Hematopoietic multipotent progenitor cell treated with erythropoietin and hydrocortisone succinate and interleukin-3 and kit ligand, for 4 days (in vitro differentiated cells): ENCODE measurements around the gene HPCAL1.

Source experiments
- DNase-seq: peaks from one replicate; pipeline ENCODE4 v3.0.0-alpha.2; 2015

The HPCAL1 gene

DNA sequence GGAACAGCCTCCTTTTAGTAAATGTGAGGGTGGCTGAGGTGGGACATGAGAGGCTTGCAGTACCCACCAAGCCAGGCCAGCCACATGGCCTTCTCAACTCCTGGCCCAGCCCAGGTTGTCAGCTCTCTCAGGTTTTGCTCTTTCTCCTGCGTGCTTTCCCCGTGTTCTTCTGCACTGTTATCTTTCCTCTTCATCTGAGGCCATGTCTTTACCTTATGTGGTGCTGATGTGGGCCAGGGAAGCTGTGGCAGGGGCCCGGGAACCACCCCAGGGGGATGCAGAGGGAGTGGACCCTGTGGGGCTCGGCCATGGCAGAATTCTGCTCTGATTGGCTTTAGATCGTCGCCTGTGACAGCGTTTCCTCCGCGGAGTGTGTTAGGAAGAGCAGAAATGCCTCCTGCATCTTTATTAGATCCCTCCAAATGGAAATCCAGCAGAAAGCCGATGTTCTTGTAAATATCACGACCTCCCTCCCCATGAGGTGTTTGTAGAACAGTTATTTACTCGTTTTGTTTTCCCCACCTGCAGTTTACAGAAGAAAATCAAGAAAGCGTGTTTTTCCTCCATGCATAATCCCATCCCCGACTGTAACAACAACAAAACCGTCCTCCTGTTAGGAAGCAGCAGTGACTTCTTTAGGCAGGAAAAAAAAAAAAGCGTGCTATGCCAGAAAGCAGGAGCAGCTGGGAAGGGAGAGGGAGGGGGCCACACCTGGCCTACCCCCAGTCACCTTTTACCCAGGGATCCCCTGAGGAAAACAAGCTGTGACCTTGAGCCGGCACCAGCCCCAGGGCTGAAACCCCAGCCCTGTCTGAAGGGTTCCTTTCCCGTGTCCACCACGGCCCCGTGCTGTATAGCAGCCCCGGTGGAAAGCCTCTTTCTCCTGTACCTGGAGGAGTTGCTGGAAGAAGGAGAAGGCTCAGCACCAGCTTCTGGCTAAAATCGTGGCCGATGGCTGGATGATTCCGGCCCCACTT is 54.8 kb downstream of the HPCAL1 start:
- DNase-seq = no peak

DNA sequence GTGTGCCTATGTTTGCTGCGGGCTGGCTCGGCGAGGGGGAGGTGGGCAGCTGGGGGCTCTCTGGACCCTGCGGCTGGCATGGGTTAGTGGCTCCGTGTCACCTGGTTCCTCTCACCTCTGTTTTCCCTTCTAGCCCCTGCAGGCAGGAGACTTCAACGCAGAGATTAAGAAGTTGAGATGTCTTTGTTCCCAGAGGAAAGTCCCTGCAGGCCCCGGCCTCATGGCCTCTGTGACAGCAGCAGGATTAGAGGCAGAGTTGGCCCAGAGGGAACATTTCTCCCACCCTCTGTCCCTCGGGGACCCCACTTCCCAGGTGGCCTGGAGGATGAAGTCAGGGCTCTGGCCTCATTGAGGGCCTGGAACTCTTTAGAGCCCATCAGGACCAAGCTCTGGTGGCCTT is 56.5 kb downstream of the HPCAL1 start:
- DNase-seq = no peak

DNA sequence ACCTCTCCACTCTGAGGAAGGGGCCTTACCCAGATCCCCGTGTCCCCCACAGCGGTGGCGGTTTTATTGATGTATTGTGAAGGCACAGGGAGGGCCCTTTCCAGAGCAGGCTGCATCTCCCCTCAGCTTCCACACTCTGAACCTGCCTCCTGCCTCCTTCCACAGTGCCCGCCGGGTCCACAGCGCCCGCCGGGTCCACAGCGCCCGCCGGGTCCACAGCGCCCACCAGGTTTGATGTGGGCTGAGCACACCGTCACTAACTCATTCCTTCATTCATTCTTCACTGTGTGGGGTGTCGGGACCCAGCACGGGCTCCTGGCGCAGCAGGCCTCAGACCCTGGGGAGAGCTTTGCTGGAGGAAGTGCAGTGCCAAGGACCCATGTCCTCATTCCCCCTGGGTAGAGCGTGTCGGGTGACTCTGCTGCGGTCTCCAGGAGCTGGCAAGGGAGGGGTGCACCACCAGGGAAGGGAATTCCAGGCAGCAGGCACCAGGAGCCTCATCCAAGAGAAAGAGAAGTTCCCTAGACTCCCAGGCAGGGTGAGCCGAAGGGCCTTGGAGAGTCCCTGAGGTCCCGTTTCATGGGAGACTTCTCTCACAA is 57.1 kb downstream of the HPCAL1 start:
- DNase-seq = no peak

GRCh38 chr2:10360460-10360849 is 57.8 kb downstream of the HPCAL1 start:
- no peak for DNase-seq

DNA sequence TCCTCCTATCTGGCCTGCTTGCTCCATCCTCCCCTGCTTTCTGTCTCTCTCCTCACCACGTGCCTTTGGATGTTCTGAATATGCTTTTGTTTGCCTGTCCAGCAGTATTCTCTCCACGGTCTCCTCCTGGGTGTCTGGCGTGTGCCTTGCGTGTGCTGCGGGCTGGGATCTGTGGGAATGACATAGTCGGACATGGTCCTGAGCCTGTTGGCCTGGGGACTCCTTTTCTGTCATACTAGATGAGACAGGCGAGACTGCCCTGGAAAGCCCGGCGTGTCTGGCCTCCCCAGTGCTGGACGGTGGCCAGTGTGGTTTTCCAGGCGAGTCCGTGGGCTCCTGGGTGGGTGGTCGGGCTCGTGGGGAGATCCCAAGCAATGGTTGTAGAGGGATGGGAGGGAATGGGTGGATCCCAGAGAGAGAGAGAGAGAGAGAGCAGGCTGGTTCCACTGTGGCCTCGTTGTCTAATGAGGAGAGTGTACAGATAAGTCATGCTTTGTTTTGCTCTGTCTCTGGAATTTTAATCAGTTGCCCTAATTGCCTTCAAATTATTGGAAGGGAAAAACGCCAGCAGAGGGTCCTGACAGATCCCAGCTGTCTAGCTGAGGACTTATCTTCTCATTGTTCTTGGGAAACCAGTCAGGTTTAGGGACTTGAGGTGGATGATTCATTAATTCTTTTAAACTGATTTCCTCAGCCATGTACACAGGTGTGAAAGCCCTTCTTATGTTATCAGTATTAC is 58.3 kb downstream of the HPCAL1 start:
- DNase-seq = no peak

- no peak for DNase-seq
Observed at GRCh38 chr2:10362096-10362897, 59.6 kb downstream of the HPCAL1 start.

GRCh38 chr2:10362898-10363454 is 60.3 kb downstream of the HPCAL1 start:
- DNase-seq = no peak

DNA sequence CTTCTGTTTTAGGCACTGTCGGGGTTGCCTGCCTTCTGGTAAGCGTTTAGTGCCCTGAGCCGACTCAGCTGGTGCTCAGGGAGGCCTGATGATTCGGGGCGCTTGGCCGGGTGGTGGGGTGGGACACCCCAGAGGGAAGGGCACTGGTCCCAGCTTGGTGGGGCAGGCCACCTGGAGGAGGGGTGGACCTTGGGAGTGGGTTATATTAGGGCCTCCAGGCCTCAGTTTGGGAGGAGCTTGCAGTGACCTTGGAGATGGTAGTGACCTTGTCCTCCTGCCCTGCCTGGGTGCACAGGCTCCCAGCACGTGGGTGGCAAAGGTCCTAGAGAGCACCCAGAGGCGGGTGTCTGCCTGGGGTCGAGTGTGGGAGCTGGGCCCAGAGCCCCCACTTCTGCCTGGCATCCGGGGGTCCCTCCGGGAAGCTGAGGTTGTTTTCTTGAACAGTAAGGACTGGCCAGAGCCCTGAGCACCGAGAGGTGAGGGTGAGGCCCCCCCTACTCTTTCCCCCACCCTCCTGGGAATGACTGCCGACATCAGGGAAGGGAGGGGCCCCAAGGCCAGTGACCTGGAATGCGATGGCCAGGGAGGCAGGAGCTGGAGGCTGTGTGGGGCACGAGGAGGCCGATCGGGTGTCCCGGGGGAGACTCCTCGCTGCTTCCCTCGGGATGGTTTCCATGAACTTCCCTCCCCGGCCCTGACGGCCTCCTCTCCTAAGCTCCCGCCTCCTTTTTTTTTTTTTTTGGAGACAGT is 61.3 kb downstream of the HPCAL1 start:
- no peak for DNase-seq

GRCh38 chr2:10365412-10365811 is 62.7 kb downstream of the HPCAL1 start:
- no peak for DNase-seq

GRCh38 chr2:10366601-10367270 is 64.0 kb downstream of the HPCAL1 start:
- no peak for DNase-seq

DNA sequence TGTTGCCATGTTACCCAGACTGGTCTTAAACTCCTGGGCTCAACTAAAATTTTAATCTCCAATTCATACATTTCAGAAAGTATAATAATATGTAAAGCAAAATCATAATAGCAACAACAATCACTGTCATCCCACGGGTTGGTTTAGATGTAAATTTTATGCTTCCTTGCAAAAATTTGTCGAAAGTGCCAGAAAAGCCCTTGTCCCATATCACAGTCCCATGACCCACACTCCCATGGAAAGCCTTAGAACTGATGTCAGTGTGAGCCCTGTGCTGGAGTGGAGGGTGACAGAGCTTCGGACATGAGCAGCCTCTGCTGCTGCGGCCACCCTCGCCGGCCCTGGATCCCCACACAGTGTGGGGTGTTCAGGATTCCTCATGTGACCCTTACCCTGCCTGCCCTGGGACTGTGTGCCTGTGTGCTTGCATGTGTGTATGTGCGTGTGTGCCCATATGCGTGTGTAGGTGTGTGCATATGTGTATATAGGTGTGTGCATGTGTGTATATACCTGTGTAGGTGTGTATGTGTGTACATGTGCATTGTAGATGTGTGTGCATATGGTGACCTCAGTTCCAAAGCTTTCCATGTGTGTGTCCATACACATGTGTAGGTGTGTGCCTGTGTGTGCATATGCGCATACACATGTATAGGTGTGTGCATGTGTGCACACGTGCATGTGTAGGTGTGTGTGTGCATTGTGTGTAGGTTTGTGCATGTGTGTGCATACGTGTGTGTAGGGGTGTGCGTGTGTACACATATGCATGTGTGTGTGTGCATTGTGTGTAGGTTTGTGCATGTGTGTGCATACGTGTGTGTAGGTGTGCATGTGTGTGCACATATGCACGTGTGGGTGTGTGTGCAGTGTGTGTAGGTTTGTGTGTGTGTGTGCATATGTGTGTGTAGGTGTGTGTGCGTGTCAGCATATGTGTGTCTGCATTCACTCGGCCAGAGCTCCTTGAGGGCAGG is 65.1 kb downstream of the HPCAL1 start:
- no peak for DNase-seq

GRCh38 chr2:10368491-10369231 is 66.0 kb downstream of the HPCAL1 start:
- DNase-seq = no peak

GRCh38 chr2:10369269-10370255 is 66.9 kb downstream of the HPCAL1 start:
- DNase-seq = peak; percentile 82

DNA sequence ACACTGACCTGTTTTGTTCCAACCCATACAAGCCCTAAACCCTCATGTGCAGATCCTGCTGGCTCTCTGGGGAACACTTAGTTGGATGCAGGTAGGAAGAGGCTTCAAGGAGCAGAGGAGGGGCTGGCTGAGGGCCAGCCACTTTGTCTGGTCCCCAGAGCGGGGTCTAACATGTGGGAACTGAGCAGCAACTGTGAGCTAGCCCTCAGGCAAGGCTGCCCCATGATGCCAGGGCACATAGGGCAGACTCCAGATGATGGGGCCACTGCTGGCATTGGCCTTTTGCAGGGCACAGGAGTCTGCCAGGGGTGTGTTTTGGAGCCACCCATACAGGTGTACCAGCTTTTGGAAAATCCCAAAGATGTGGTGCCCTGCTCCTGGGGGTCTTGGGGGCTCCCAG is 67.7 kb downstream of the HPCAL1 start:
- DNase-seq = no peak

DNA sequence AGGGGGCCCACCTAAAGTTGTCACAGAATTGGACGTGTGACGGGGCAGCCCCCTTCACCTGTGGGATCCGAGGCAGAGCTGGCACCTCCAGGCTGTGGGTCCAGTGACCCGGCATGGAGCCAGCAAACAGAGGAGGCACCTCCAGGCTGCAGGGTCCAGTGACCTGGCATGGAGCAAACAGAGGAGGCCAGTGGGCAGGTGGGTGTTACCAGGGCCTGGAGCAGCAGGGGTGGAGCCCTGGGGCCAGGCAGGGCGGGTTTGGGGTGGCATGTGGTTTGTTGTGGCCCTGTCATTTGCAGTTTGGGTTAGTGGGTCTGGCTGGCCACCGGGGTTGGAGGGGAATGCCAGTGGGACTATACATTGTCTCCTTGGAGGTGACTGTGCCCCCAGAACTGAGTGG is 68.2 kb downstream of the HPCAL1 start:
- no peak for DNase-seq

GRCh38 chr2:10371441-10372196 is 68.9 kb downstream of the HPCAL1 start:
- no peak for DNase-seq
